PC-3 (cell line): Measurements from ENCODE around the gene KIR3DL1.
"Not testable (repeated sequence)": the region's sequence is repeated elsewhere in the genome, so short reads cannot be mapped to it uniquely, and the experiment has no call there.

Experiments used
- CTCF ChIP-seq: fragments of 300-600 bp; sonication (generic); conservative IDR thresholded peaks from 2 replicates; pipeline ENCODE4 v1.5.1; 2017; ENCODE audit warnings: antibody characterized with exemption, low read depth, mild to moderate bottlenecking, low read length
- EZH2 ChIP-seq: fragments of 300-600 bp; sonication (generic); IDR thresholded peaks from one replicate; pipeline ENCODE4 v1.6.1; 2017; ENCODE audit warnings: antibody characterized with exemption, mild to moderate bottlenecking, low read length; ENCODE audit not compliant: unreplicated experiment

DNA sequence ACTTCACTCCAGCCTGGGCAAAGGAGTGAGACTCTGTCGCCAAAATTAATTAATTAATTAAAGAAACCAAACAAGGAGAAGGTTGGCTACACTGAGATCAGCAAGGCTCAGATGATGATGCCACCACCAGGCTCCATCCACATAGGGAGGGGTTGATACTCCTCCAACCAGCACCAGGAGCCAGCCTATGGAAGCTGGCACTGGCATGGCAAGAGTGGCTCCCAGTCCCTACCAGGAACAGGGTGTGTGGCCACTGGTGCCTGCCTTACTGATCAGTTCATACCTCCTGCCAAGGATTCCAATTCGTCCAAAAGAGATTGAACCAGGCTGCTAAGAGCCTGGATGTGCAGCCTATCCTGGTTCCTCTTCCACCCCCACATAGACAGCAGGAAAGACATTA, 43.6 kb upstream of the KIR3DL1 start:
- not testable (repeated sequence) for TF ChIP-seq CTCF, EZH2
